Keratinocyte (primary cell): ENCODE data around the gene SLC16A4. TPM values are rescaled to one million over a fixed set of nuclear protein-coding genes. Genes with fewer than 3 reads are reported as not detected.

Experiments used
- DNase-seq: peaks from one replicate; pipeline ENCODE4 v3.0.0-alpha.2; 2011; ENCODE audit warnings: low read depth, missing footprints, low spot score
- FAIRE-seq: peaks from 2 replicates; lab custom pipeline; 2011; peaks lifted over from hg19 to GRCh38; lab: Jason Lieb, UNC
- H2AFZ ChIP-seq: 2 replicates; pipeline ENCODE4 v1.6.0; 2012; ENCODE audit warnings: low read length, control low read depth, inconsistent platforms; ENCODE audit not compliant: control insufficient read depth
- H3K27ac ChIP-seq: 2 replicates; pipeline ENCODE4 v1.5.1; 2011; ENCODE audit warnings: low read length; ENCODE audit not compliant: control insufficient read depth, insufficient read depth
- H3K27me3 ChIP-seq: 3 replicates; pipeline ENCODE4 v1.6.0; 2011; ENCODE audit warnings: low read length; ENCODE audit not compliant: control insufficient read depth, insufficient read depth; ENCODE audit errors: extremely low read depth
- H3K36me3 ChIP-seq, 2 experiments: 2 replicates in 1 of 2; 3 replicates in 1 of 2; pipeline ENCODE4 v1.5.1; 2011; ENCODE audit warnings: low read length in 2 of 2, mild to moderate bottlenecking in 1 of 2; ENCODE audit not compliant: control insufficient read depth in 2 of 2, insufficient read depth in 2 of 2; ENCODE audit errors: extremely low read depth in 1 of 2
- H3K4me1 ChIP-seq: 3 replicates; pipeline ENCODE4 v1.5.1; 2011; ENCODE audit warnings: low read length; ENCODE audit not compliant: control insufficient read depth, insufficient read depth; ENCODE audit errors: extremely low read depth
- H3K4me2 ChIP-seq: 3 replicates; pipeline ENCODE4 v1.6.0; 2011; ENCODE audit warnings: low read depth, low read length; ENCODE audit not compliant: control insufficient read depth, insufficient read depth; ENCODE audit errors: extremely low read depth
- H3K4me3 ChIP-seq, 3 experiments: fragments of 200-600 bp in 1 of 3; sonication (generic) in 1 of 3; 2 replicates in 2 of 3; 3 replicates in 1 of 3; pipeline ENCODE4 v1.5.1; 2011 to 2016; ENCODE audit warnings: low read length in 3 of 3, mild to moderate bottlenecking in 3 of 3, control low read depth in 2 of 3, inconsistent platforms in 1 of 3, low read depth in 1 of 3, mixed read lengths in 1 of 3, mixed run types in 1 of 3, moderate library complexity in 1 of 3; ENCODE audit not compliant: control insufficient read depth in 2 of 3, insufficient read depth in 2 of 3; ENCODE audit errors: extremely low read depth in 1 of 3
- H3K79me2 ChIP-seq: 2 replicates; pipeline ENCODE4 v1.6.0; 2012; ENCODE audit warnings: low read length; ENCODE audit not compliant: control insufficient read depth, insufficient read depth
- H3K9ac ChIP-seq: 3 replicates; pipeline ENCODE4 v1.6.0; 2011; ENCODE audit warnings: low read length; ENCODE audit not compliant: control insufficient read depth, insufficient read depth; ENCODE audit errors: extremely low read depth
- H3K9me1 ChIP-seq: 3 replicates; pipeline ENCODE4 v1.6.0; 2011; ENCODE audit warnings: low read length; ENCODE audit not compliant: control insufficient read depth, insufficient read depth; ENCODE audit errors: extremely low read depth
- H3K9me3 ChIP-seq: 2 replicates; pipeline ENCODE4 v1.5.1; 2012; ENCODE audit warnings: low read depth, low read length; ENCODE audit not compliant: control insufficient read depth
- H4K20me1 ChIP-seq: 3 replicates; pipeline ENCODE4 v1.6.0; 2011; ENCODE audit warnings: low read length; ENCODE audit not compliant: control insufficient read depth, insufficient read depth; ENCODE audit errors: extremely low read depth
- CTCF ChIP-seq, 3 experiments: IDR thresholded peaks in 1 of 3; conservative IDR thresholded peaks in 1 of 3; optimal IDR thresholded peaks in 1 of 3; 2 replicates in 2 of 3; 3 replicates in 1 of 3; pipeline versions ENCODE3 to v1.5.1; 2011; ENCODE audit warnings: low read length in 3 of 3, mild to moderate bottlenecking in 3 of 3, moderate library complexity in 2 of 3, control low read depth in 1 of 3, inconsistent platforms in 1 of 3; ENCODE audit not compliant: insufficient read depth in 2 of 3; ENCODE audit errors: extremely low read depth in 1 of 3
- EZH2 ChIP-seq: IDR thresholded peaks from one replicate; pipeline ENCODE4 v1.6.1; 2012; ENCODE audit warnings: inconsistent platforms, mild to moderate bottlenecking, low read length, moderate library complexity
- dilution Hi-C: fragments of 300-500 bp; cut with MboI; formaldehyde crosslinking; loops from one replicate; pipeline ENCODE4 v1.7.0; 2020; ENCODE audit warnings: low sequenced_read_pairs; ENCODE audit not compliant: extremely low pct_ligation_motif_present
- polyA plus RNA-seq, 5 experiments: library from polyadenylated mRNA; depleted of rRNA in 3 of 5; stranded (reverse) in 3 of 5; stranded (forward) in 1 of 5; unstranded in 1 of 5; fragments of >200 nt; gene quantifications; 1 replicate in 1 of 5; 2 replicates in 3 of 5; 3 replicates in 1 of 5; pipeline versions ENCODE4 v1.2.1 to v1.2.3, GENCODE V29; 2011 to 2012; ENCODE audit warnings: missing spikeins in 2 of 5, low read depth in 1 of 5, low replicate concordance in 1 of 5

Gene SLC16A4
- polyA plus RNA-seq, 1 donor (not counting 4 experiments of a cell fraction or from before 2014, with no cell fraction given), result 0.92 TPM

GRCh38 chr1:110345480-110345879 is 45.3 kb downstream of the SLC16A4 start:
- Histone ChIP-seq H3K27ac (no peak overlapping the region), H3K4me2 (no peak overlapping the region), H3K9me1 (peaks cover 5% of the 10 kb centered on the region), H3K4me3 (no peak overlapping the region), H4K20me1 (peaks cover 9% of the 10 kb centered on the region), H3K4me1 (peaks cover 41% of the 10 kb centered on the region), H2AFZ (no peak overlapping the region), H3K9me3 (no peaks in the 10 kb centered on the region), H3K27me3 (no peaks in the 10 kb centered on the region), H3K9ac (no peak overlapping the region), H3K36me3 (peaks cover 15 to 24% of the 10 kb centered on the region in 2 experiments), H3K79me2 (peaks cover 99% of the 10 kb centered on the region)
- FAIRE-seq (no peak), DNase-seq (no peak)
- TF ChIP-seq EZH2 (no peak), CTCF (optimal IDR thresholded peaks at IDR 0.05 in 1 of 3, IDR thresholded peaks at IDR 0.05 in 1 of 3, conservative IDR thresholded peaks at IDR 0.05 in 1 of 3; ENCODE audit: extremely low read depth in 1 of 3, insufficient read depth in 2 of 3, low read length in 3 of 3) (no peak)
- dilution Hi-C loops, result no loop called here

GRCh38 chr1:110344152-110344551 is 46.7 kb downstream of the SLC16A4 start:
- H3K4me2 ChIP-seq, result peak overlapping the region; percentile 33
- H3K9ac ChIP-seq, result no peak overlapping the region
- TF ChIP-seq CTCF (optimal IDR thresholded peaks at IDR 0.05 in 1 of 3, IDR thresholded peaks at IDR 0.05 in 1 of 3, conservative IDR thresholded peaks at IDR 0.05 in 1 of 3; ENCODE audit: extremely low read depth in 1 of 3, insufficient read depth in 2 of 3, low read length in 3 of 3) (no peak), EZH2 (no peak)
- H4K20me1 ChIP-seq, result peaks cover 10% of the 10 kb centered on the region
- H3K9me3 ChIP-seq, result no peaks in the 10 kb centered on the region
- H2AFZ ChIP-seq, result no peak overlapping the region
- H3K27me3 ChIP-seq, result no peaks in the 10 kb centered on the region
- DNase-seq (no peak), FAIRE-seq (no peak)
- peaks cover 4% of the 10 kb centered on the region for H3K9me1 ChIP-seq
- H3K4me3 ChIP-seq, result no peak overlapping the region
- H3K79me2 ChIP-seq, result peaks cover 98% of the 10 kb centered on the region
- no peak overlapping the region for H3K27ac ChIP-seq
- H3K36me3 ChIP-seq, result peaks cover 15 to 22% of the 10 kb centered on the region in 2 experiments
- dilution Hi-C loops, result no loop called here
- peaks cover 39% of the 10 kb centered on the region for H3K4me1 ChIP-seq
